CD4-positive, alpha-beta memory T cell (primary cell): Measurements from ENCODE around the gene AXL. TPM values are rescaled to one million over a fixed set of nuclear protein-coding genes. Genes with fewer than 3 reads are reported as not detected.

ENCODE experiments used
- CTCF ChIA-PET: fragments of 350-600 bp; sonication (Branson Sonifier 250); formaldehyde crosslinking; loops from one replicate; lab custom pipeline; 2021; ENCODE audit warnings: inconsistent platforms; ENCODE audit not compliant: partially characterized antibody; lab: Charles Lee
- POLR2A ChIA-PET: fragments of 350-600 bp; sonication (Branson Sonifier 250); formaldehyde crosslinking; loops from one replicate; lab custom pipeline; 2021; ENCODE audit not compliant: partially characterized antibody; lab: Charles Lee
- DNase-seq, 5 donors: peaks; one replicate each; pipeline versions ENCODE4 v3.0.0 to v3.0.0-alpha.2; 2020 to 2022; ENCODE audit warnings: mixed read lengths in 1 of 5
- H3K27ac ChIP-seq: one replicate; pipeline ENCODE4 v1.7.0; 2013; ENCODE audit warnings: low read depth, low read length
- H3K27me3 ChIP-seq: 2 replicates; pipeline ENCODE4 v1.7.0; 2013; ENCODE audit warnings: mild to moderate bottlenecking, low read length, moderate library complexity; ENCODE audit not compliant: insufficient read depth
- H3K36me3 ChIP-seq: 2 replicates; pipeline ENCODE4 v1.7.0; 2013; ENCODE audit warnings: mild to moderate bottlenecking, low read length, moderate library complexity; ENCODE audit not compliant: insufficient read depth
- H3K4me1 ChIP-seq: 2 replicates; pipeline ENCODE4 v1.7.0; 2013; ENCODE audit warnings: mild to moderate bottlenecking, low read length, moderate library complexity; ENCODE audit not compliant: insufficient read depth
- H3K4me3 ChIP-seq, 2 donors: one replicate each; pipeline ENCODE4 v1.7.0; 2013; ENCODE audit warnings: low read length in 2 of 2, mild to moderate bottlenecking in 1 of 2
- H3K9me3 ChIP-seq, 2 donors: one replicate each; pipeline ENCODE4 v1.7.0; 2013; ENCODE audit warnings: low read length in 2 of 2, control low read depth in 1 of 2; ENCODE audit not compliant: control insufficient read depth in 1 of 2
- H3K27ac Mint-ChIP-seq, 7 donors: one replicate each; pipeline ENCODE4 v1.8.0; 2020 to 2021; ENCODE audit warnings: mixed read lengths in 7 of 7, mild to moderate bottlenecking in 6 of 7, inconsistent platforms in 3 of 7, moderate library complexity in 3 of 7
- H3K27me3 Mint-ChIP-seq, 2 donors: one replicate each; pipeline ENCODE4 v1.8.0; 2020 to 2021; ENCODE audit warnings: mixed read lengths in 2 of 2
- H3K36me3 Mint-ChIP-seq, 2 donors: one replicate each; pipeline ENCODE4 v1.8.0; 2020 to 2021; ENCODE audit warnings: mixed read lengths in 2 of 2, inconsistent platforms in 1 of 2, mild to moderate bottlenecking in 1 of 2
- H3K4me1 Mint-ChIP-seq, 4 donors: one replicate each; pipeline ENCODE4 v1.8.0; 2020 to 2021; ENCODE audit warnings: mixed read lengths in 4 of 4, mild to moderate bottlenecking in 1 of 4
- H3K4me3 Mint-ChIP-seq, 8 donors: one replicate each; pipeline ENCODE4 v1.8.0; 2020 to 2021; ENCODE audit warnings: mixed read lengths in 8 of 8, mild to moderate bottlenecking in 7 of 8, moderate library complexity in 6 of 8, inconsistent platforms in 3 of 8
- H3K9me3 Mint-ChIP-seq, 8 donors: one replicate each; pipeline ENCODE4 v1.8.0; 2020 to 2021; ENCODE audit warnings: mixed read lengths in 8 of 8, mild to moderate bottlenecking in 5 of 8, inconsistent platforms in 3 of 8, moderate library complexity in 1 of 8
- intact Hi-C: fragments of 100-400 bp; cut with micrococcal nuclease; formaldehyde crosslinking; loops from one replicate; pipeline ENCODE4 v1.15.1; 2023
- polyA plus RNA-seq, 2 donors: library from polyadenylated mRNA; unstranded; fragments of 300-500 nt; fragmentation: Illumina TruSeq; gene quantifications; one replicate each; pipeline ENCODE4 v1.2.3, GENCODE V29; 2021
- total RNA-seq, 2 experiments: library from RNA; stranded (reverse); gene quantifications; one replicate each; pipeline ENCODE4 v1.2.3, GENCODE V29; 2021

Gene AXL
- total and polyA plus RNA-seq, 4 experiments from 2014 or later = 0.10 to 0.32 (median 0.29) TPM; not detected in 1

DNA sequence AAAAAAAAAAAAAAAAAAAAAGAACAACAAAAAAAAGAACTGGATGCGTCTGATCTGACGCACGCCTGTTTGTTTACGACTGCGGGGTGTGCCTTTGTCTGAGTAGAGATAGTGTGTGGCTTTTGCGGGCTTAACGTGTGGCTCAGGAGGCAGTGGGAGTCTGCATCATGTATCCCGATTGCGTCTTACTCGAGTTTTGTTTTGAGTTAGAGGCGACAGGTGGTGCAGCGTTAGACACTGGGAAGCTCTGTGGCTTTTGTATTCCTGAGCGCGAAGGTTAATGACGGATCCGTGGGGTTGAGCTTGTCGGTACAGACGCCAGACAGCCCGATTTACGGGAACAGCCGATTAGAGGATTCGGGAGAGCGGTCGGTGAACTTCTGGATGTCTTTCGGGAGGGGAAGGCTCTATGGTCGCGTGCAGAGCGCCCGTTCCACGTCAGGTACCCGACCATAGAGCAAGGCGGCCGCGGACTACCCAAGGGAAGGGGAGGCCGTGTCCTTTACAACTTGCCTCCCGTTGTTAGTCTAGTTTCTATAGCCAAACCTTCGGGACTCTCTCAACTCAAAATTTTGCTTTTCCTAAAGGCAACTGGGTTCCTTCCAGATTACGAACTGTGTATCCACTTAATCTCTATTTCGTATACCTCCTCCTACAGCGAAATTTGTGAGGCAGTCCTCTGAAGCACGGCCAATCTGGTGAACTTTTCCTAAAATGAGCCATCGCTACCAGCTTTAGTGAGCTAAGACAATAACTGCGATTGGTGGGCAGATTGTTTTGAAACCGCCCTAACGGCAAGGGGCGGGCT, 44.2 kb downstream of the AXL start:
- CTCF ChIA-PET = interaction anchor here (0.7 to 9.1 kb wide), 10 partner anchors 21 to 572 kb away, joined by 3 to 165 read pairs (median 4); partner anchors contain the start of gene B9D2

DNA sequence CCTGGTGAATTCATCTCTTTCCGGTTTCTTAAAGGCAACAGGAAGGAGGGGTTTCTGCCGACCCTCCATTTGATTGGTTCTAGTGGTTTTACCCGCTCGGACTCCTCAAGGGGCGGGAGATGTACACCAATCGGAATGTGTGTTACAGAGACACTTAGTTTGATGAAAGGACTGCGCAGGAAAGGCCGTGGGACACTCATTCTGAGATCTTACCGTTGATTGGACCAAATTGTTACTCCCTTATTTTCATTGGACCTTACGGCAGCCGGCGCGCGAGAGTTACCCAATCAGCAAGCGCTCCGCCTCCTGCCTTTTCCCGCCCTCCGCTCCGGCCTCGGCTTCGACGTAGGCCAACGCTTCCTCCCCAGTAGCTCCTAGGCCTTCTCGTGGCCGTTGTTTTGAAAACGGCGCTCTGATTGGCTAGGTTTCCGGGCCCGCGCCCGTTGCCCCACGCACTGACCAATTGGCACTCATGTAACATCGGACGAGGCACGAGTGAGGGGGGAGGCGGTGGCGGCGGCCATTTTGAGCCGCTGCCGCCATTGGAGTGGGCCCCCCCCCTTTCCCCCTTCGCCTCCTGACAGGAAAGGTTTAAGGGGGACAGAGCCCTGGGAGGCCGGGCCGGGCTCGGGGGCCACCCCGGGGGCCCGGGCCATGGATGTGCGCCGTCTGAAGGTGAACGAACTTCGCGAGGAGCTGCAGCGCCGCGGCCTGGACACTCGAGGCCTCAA, 45.0 kb downstream of the AXL start, which contains the start of gene HNRNPUL1:
Gene HNRNPUL1, plus strand, starts transcription at position 523 of the 731 bp plus-strand sequence. Its CDS starts 132 bp downstream, at position 655.
- Mint-ChIP-seq H3K9me3 (peaks cover 0 to 9% (median 0%) of the 10 kb centered on the region in 8 donors), H3K27me3 (peaks cover 0 to 4% of the 10 kb centered on the region in 2 donors), H3K4me1 (peaks cover 29 to 60% (median 37%) of the 10 kb centered on the region in 4 donors), H3K36me3 (peaks cover 14 to 53% of the 10 kb centered on the region in 2 donors), H3K27ac (peak within 1 kb of the TSS; percentile 99 to 100 (median 100)), H3K4me3 (peak within 1 kb of the TSS; percentile 92 to 98 (median 97))
- CTCF ChIA-PET = interaction anchor here (1.2 to 9.1 kb wide), 5 partner anchors 25 to 84 kb away, joined by 4 to 165 read pairs (median 6); no protein-coding TSS in a partner anchor
- intact Hi-C loops = loop anchor here (1.0 to 5.0 kb wide), 9 partner anchors 87 to 821 kb away; partner anchors contain the start of genes BCKDHA, DMAC2, EGLN2 and EXOSC5
- POLR2A ChIA-PET = interaction anchor here (0.6 to 11.9 kb wide), 54 partner anchors 8 to 1828 kb away, joined by 3 to 711 read pairs (median 6); partner anchors contain the start of genes ACTMAP, B9D2, BCKDHA and BLVRB
- Histone ChIP-seq H3K4me3 (peak within 1 kb of the TSS; percentile 78 to 94), H3K4me1 (peaks cover 42% of the 10 kb centered on the region), H3K9me3 (no peaks in the 10 kb centered on the region), H3K27me3 (no peaks in the 10 kb centered on the region), H3K36me3 (peaks cover 17% of the 10 kb centered on the region), H3K27ac (peak within 1 kb of the TSS; percentile 99)
- peak; percentile 100 for DNase-seq

More for the DNA sequence above, 44.2 kb downstream of the AXL start:
- Mint-ChIP-seq H3K4me1 (peaks cover 27 to 60% (median 37%) of the 10 kb centered on the region in 4 donors), H3K4me3 (peak overlapping the region; percentile 92 to 98 (median 97)), H3K36me3 (peaks cover 12 to 47% of the 10 kb centered on the region in 2 donors), H3K9me3 (peaks cover 0 to 12% (median 0%) of the 10 kb centered on the region in 8 donors), H3K27me3 (peaks cover 0 to 4% of the 10 kb centered on the region in 2 donors), H3K27ac (peak overlapping the region; percentile 99 to 100 (median 100))
- POLR2A ChIA-PET = interaction anchor here (0.6 to 11.9 kb wide), 64 partner anchors 9 to 1828 kb away, joined by 3 to 711 read pairs (median 5); partner anchors contain the start of genes ACTMAP, B9D2, BCKDHA and BLVRB
- intact Hi-C loops = loop anchor here (1.0 to 5.0 kb wide), 9 partner anchors 88 to 820 kb away; partner anchors contain the start of genes BCKDHA, DMAC2, EGLN2 and EXOSC5
- Histone ChIP-seq H3K27me3 (no peaks in the 10 kb centered on the region), H3K27ac (peak overlapping the region; percentile 99), H3K9me3 (no peaks in the 10 kb centered on the region), H3K36me3 (peaks cover 9% of the 10 kb centered on the region), H3K4me3 (peak overlapping the region; percentile 70 to 80), H3K4me1 (peaks cover 42% of the 10 kb centered on the region)
- peak; percentile 92 to 99 (median 96) for DNase-seq

GRCh38 chr19:41264581-41265394, 45.8 kb downstream of the AXL start:
- intact Hi-C loops = loop anchor here (5.0 kb wide), 2 partner anchors 283 to 602 kb away; no protein-coding TSS in a partner anchor
- no peaks in the 10 kb centered on the region for H3K27me3 ChIP-seq
- H3K27ac ChIP-seq = peak overlapping the region; percentile 99
- peak overlapping the region; percentile 99 to 100 (median 100) for H3K27ac Mint-ChIP-seq
- H3K27me3 Mint-ChIP-seq = peaks cover 0 to 4% of the 10 kb centered on the region in 2 donors
- ChIA-PET CTCF (interaction anchor here (0.7 to 9.1 kb wide), 5 partner anchors 8 to 84 kb away, joined by 3 to 165 read pairs (median 6); no protein-coding TSS in a partner anchor), POLR2A (interaction anchor here (0.6 to 11.9 kb wide), 36 partner anchors 10 to 1074 kb away, joined by 3 to 711 read pairs (median 7); partner anchors contain the start of genes ACTMAP, B9D2, CCDC97 and DMAC2)
- peaks cover 29 to 60% (median 37%) of the 10 kb centered on the region in 4 donors for H3K4me1 Mint-ChIP-seq
- peak overlapping the region; percentile 78 to 94 for H3K4me3 ChIP-seq
- peaks cover 0 to 9% (median 0%) of the 10 kb centered on the region in 8 donors for H3K9me3 Mint-ChIP-seq
- peaks cover 14 to 59% of the 10 kb centered on the region in 2 donors for H3K36me3 Mint-ChIP-seq
- H3K4me1 ChIP-seq = peaks cover 42% of the 10 kb centered on the region
- no peaks in the 10 kb centered on the region for H3K9me3 ChIP-seq
- peaks cover 25% of the 10 kb centered on the region for H3K36me3 ChIP-seq
- H3K4me3 Mint-ChIP-seq = peak overlapping the region; percentile 92 to 98 (median 97)
- peak; percentile 38 to 57 (median 41) for DNase-seq

DNA sequence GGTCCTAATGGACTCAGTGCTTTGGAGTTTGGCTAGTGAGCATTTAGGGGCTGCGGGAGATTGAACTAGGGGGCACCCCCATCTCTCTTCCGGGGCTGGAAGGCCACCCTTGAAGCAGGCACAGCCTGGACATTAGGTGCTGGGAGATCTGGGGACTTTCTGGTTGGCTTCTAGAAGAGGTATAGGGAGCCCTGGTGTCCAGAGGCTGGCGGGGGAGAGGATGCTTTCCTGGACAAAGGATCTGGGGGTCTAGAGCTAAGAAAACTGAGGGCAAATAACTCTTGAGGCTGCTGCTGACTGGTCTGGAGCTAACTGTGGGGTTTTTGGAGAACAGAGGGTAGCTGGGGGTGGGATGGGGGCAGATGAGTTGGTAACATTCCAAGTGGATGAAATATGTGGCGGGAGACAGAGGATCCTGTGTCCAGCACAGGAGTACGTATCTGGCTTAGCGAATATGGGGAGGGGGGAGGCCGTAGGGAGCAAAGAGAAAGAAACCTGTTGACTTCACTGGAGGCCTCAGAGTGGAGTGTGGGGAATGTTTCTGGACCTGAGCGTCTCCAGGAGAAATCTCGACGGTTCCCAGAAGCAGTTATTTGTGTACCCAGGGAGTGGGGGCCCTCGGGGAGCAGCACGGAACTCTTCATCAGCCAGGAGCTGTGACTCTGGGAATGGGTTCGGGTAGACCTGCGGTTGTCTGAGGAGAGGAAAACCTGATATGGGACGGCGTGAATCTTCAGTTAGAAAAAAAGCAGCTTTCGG, 46.6 kb downstream of the AXL start:
- H3K4me3 ChIP-seq = peak overlapping the region; percentile 78 to 94
- peak overlapping the region; percentile 92 to 98 (median 97) for H3K4me3 Mint-ChIP-seq
- peaks cover 14 to 60% of the 10 kb centered on the region in 2 donors for H3K36me3 Mint-ChIP-seq
- peaks cover 25% of the 10 kb centered on the region for H3K36me3 ChIP-seq
- peaks cover 0 to 9% (median 0%) of the 10 kb centered on the region in 8 donors for H3K9me3 Mint-ChIP-seq
- H3K27me3 Mint-ChIP-seq = peaks cover 0 to 4% of the 10 kb centered on the region in 2 donors
- peaks cover 29 to 60% (median 37%) of the 10 kb centered on the region in 4 donors for H3K4me1 Mint-ChIP-seq
- peak overlapping the region; percentile 97 to 100 (median 99) for H3K27ac Mint-ChIP-seq
- H3K27ac ChIP-seq = peak overlapping the region; percentile 99
- peaks cover 42% of the 10 kb centered on the region for H3K4me1 ChIP-seq
- H3K27me3 ChIP-seq = no peaks in the 10 kb centered on the region
- ChIA-PET POLR2A (interaction anchor here (1.0 to 11.9 kb wide), 11 partner anchors 9 to 266 kb away, joined by 3 to 711 read pairs (median 29); partner anchors contain the start of genes B9D2, CCDC97 and TGFB1), CTCF (interaction anchor here (0.7 to 9.1 kb wide), 6 partner anchors 9 to 86 kb away, joined by 3 to 165 read pairs (median 5); no protein-coding TSS in a partner anchor)
- no peaks in the 10 kb centered on the region for H3K9me3 ChIP-seq
- DNase-seq = peak in 3 of 5 donors; percentile 7 to 19 (median 19)
- intact Hi-C loops = no loop called here

DNA sequence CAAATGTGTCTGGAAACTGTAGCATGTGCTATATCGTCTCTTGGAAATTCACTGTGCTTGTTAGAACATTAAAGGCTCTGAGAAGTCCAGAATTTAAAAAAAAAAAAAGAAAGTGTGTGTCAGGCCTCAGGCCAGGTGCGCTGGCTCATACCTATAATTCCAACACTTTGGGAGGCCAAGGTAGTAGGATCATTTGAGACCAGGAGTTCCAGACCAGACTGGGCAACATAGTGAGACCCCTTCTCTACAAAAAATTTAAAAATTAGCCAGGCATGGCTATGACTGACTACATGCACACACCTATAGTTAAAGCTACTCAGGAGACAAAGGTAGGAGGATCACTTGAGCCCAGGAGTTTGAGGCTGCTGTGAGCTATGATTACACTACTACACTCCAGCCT, 50.0 kb downstream of the AXL start:
- Histone ChIP-seq H3K4me3 (no peak overlapping the region), H3K27me3 (no peaks in the 10 kb centered on the region), H3K4me1 (peaks cover 31% of the 10 kb centered on the region), H3K36me3 (peaks cover 60% of the 10 kb centered on the region), H3K9me3 (no peaks in the 10 kb centered on the region), H3K27ac (no peak overlapping the region)
- ChIA-PET POLR2A (interaction anchor here (1.6 kb wide), 1 partner anchor 37 kb away, joined by 5 read pairs; no protein-coding TSS in a partner anchor), CTCF (no interaction called here)
- Mint-ChIP-seq H3K36me3 (peaks cover 48 to 78% of the 10 kb centered on the region in 2 donors), H3K4me3 (no peak overlapping the region), H3K4me1 (peaks cover 23 to 39% (median 32%) of the 10 kb centered on the region in 4 donors), H3K27ac (peak overlapping the region in 1 of 7 donors; percentile 12), H3K27me3 (no peaks in the 10 kb centered on the region), H3K9me3 (peaks cover 0 to 2% (median 0%) of the 10 kb centered on the region in 8 donors)
- intact Hi-C loops = no loop called here
- no peak for DNase-seq
